ENCODE data around the gene SRCAP. TPM values are rescaled to one million over a fixed set of nuclear protein-coding genes. Genes with fewer than 3 reads are reported as not detected.

SRCAP gene
- polyA plus RNA-seq, 1 of the 3 experiments (the other 2 are of a cell fraction): 5.6 TPM

- 84% methylated on average over 8 of the region's 8 CpGs for WGBS (ENCODE audit: low lambda C conversion rate)
- Histone ChIP-seq H3K36me3 (replicated peaks in 1 of 2; ENCODE audit: control insufficient read depth in 1 of 2, insufficient read depth in 2 of 2, low read length in 1 of 2) (peaks cover 54 to 70% of the 10 kb centered on the region in 2 experiments), H3K9ac (no peak overlapping the region), H4K20me1 (ENCODE audit: insufficient read depth) (peaks cover 37% of the 10 kb centered on the region; the same call in 1 of the 2 replicates), H3K4me1 (ENCODE audit: control insufficient read depth in 1 of 2, insufficient read depth in 2 of 2, low read depth in 1 of 2, low read length in 1 of 2) (peaks cover 9 to 17% of the 10 kb centered on the region in 2 experiments; a peak in 2 of 4 replicates), H3K4me3 (ENCODE audit: low read depth in 2 of 2, low read length in 1 of 2) (no peak overlapping the region), H3F3A (replicated peaks; ENCODE audit: insufficient read depth) (no peaks in the 10 kb centered on the region), H3K4me2 (no peak overlapping the region; the same call in 1 of the 2 replicates), H3K27ac (ENCODE audit: low read depth in 2 of 2, low read length in 1 of 2) (no peak overlapping the region), H3K9me2 (no peaks in the 10 kb centered on the region), H3K27me3 (ENCODE audit: insufficient read depth) (no peaks in the 10 kb centered on the region), H2AFZ (ENCODE audit: low read depth) (no peak overlapping the region), H3K9me3 (no peaks in the 10 kb centered on the region), H3K79me2 (ENCODE audit: insufficient read depth) (peaks cover 49% of the 10 kb centered on the region)
- POLR2A ChIA-PET: no interaction called here
- no peak for DNase-seq
- TF ChIP-seq RXRA (IDR thresholded peaks at IDR 0.05; ENCODE audit: borderline replicate concordance, low read depth) (no peak), JUND (IDR thresholded peaks at IDR 0.05) (no peak), ZBTB33 (IDR thresholded peaks at IDR 0.05; ENCODE audit: borderline replicate concordance, low read depth) (no peak), FOSL2 (IDR thresholded peaks at IDR 0.05; ENCODE audit: borderline replicate concordance, low read depth) (no peak)
- TF ChIP-seq, protein P1, sequence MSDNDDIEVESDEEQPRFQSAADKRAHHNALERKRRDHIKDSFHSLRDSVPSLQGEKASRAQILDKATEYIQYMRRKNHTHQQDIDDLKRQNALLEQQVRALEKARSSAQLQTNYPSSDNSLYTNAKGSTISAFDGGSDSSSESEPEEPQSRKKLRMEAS (IDR thresholded peaks at IDR 0.05; ENCODE audit: low read depth): no peak
- CTCF ChIA-PET: interaction anchor here (1.1 kb wide), 1 partner anchor 31 kb away, joined by 5 read pairs; no protein-coding TSS in a partner anchor
These were observed 35.9 kb upstream of the SRCAP start for GRCh38 chr16:30663038-30663437.

DNA sequence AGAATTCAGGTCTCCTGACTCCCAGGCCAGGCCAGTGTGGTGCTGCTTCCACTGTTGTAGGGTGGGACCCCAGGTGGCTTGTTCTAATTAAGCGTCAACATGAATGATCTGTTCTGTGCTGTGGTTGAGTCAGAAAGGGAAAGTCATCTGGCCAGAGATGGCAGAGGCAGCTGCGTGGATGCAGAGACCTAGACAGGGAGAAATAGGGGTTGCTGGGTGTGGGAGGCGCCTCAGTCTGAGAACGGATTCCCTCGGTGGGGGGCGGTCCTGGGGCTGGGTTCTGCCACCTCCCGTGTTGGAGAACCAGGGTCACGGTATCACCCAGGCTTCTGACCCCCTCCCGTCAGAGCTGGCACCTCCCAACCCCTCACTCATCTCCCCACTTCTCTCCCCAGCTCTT is 35.2 kb upstream of the SRCAP start:
- peaks cover 37% of the 10 kb centered on the region; the same call in 1 of the 2 replicates for H4K20me1 ChIP-seq (ENCODE audit: insufficient read depth)
- no peak overlapping the region for H3K9ac ChIP-seq
- CTCF ChIA-PET: interaction anchor here (1.1 kb wide), 2 partner anchors 12 to 30 kb away, joined by 3 to 5 read pairs; no protein-coding TSS in a partner anchor
- H3K36me3 ChIP-seq (replicated peaks in 1 of 2; ENCODE audit: control insufficient read depth in 1 of 2, insufficient read depth in 2 of 2, low read length in 1 of 2): peaks cover 54 to 75% of the 10 kb centered on the region in 2 experiments
- no peaks in the 10 kb centered on the region for H3F3A ChIP-seq (replicated peaks; ENCODE audit: insufficient read depth)
- H2AFZ ChIP-seq (ENCODE audit: low read depth): no peak overlapping the region
- H3K9me3 ChIP-seq: no peaks in the 10 kb centered on the region
- TF ChIP-seq ELF1 (IDR thresholded peaks at IDR 0.05) (no peak), SMC3 (IDR thresholded peaks at IDR 0.05; ENCODE audit: low read depth, low read length) (no peak), GABPA (IDR thresholded peaks at IDR 0.05; ENCODE audit: low read depth) (no peak), USF2 (IDR thresholded peaks at IDR 0.05; ENCODE audit: borderline replicate concordance, low read depth, low read length) (no peak), YY1 (IDR thresholded peaks at IDR 0.05; ENCODE audit: low read depth) (no peak), TAF1 (IDR thresholded peaks at IDR 0.05; ENCODE audit: borderline replicate concordance, low read depth, low read length) (no peak), POLR2AphosphoS5 (IDR thresholded peaks at IDR 0.05; ENCODE audit: low read depth, low read length) (no peak), MEF2A (IDR thresholded peaks at IDR 0.05; ENCODE audit: borderline replicate concordance, low read depth) (no peak), SIN3A (IDR thresholded peaks at IDR 0.05; ENCODE audit: borderline replicate concordance, low read depth, low read length) (no peak), FOXM1 (IDR thresholded peaks at IDR 0.05; ENCODE audit: low read depth) (no peak), RAD21 (IDR thresholded peaks at IDR 0.05; ENCODE audit: low read length) (no peak), EZH2phosphoT487 (IDR thresholded peaks at IDR 0.05; ENCODE audit: borderline replicate concordance, low read depth) (no peak), FOXJ3 (CRISPR knock-in tag; IDR thresholded peaks at IDR 0.05) (no peak), JUND (IDR thresholded peaks at IDR 0.05) (no peak), CHD2 (IDR thresholded peaks at IDR 0.05; ENCODE audit: low read length, partially characterized antibody) (no peak), NRF1 (IDR thresholded peaks at IDR 0.05; ENCODE audit: low read depth, low read length) (no peak), RFX5 (IDR thresholded peaks at IDR 0.05; ENCODE audit: low read length) (no peak)
- TF ChIP-seq, protein P2, sequence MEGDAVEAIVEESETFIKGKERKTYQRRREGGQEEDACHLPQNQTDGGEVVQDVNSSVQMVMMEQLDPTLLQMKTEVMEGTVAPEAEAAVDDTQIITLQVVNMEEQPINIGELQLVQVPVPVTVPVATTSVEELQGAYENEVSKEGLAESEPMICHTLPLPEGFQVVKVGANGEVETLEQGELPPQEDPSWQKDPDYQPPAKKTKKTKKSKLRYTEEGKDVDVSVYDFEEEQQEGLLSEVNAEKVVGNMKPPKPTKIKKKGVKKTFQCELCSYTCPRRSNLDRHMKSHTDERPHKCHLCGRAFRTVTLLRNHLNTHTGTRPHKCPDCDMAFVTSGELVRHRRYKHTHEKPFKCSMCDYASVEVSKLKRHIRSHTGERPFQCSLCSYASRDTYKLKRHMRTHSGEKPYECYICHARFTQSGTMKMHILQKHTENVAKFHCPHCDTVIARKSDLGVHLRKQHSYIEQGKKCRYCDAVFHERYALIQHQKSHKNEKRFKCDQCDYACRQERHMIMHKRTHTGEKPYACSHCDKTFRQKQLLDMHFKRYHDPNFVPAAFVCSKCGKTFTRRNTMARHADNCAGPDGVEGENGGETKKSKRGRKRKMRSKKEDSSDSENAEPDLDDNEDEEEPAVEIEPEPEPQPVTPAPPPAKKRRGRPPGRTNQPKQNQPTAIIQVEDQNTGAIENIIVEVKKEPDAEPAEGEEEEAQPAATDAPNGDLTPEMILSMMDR (IDR thresholded peaks at IDR 0.05): no peak
- TF ChIP-seq, protein P3, sequence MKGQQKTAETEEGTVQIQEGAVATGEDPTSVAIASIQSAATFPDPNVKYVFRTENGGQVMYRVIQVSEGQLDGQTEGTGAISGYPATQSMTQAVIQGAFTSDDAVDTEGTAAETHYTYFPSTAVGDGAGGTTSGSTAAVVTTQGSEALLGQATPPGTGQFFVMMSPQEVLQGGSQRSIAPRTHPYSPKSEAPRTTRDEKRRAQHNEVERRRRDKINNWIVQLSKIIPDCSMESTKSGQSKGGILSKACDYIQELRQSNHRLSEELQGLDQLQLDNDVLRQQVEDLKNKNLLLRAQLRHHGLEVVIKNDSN (IDR thresholded peaks at IDR 0.05; ENCODE audit: borderline replicate concordance, low read depth): no peak
- no peak overlapping the region; a peak in 1 of 4 replicates for H3K27ac ChIP-seq (ENCODE audit: low read depth in 2 of 2, low read length in 1 of 2)
- H3K79me2 ChIP-seq (ENCODE audit: insufficient read depth): peaks cover 49% of the 10 kb centered on the region
- no peak overlapping the region for H3K4me3 ChIP-seq (ENCODE audit: low read depth in 2 of 2, low read length in 1 of 2)
- peaks cover 9 to 17% of the 10 kb centered on the region in 2 experiments; a peak in 2 of 4 replicates for H3K4me1 ChIP-seq (ENCODE audit: control insufficient read depth in 1 of 2, insufficient read depth in 2 of 2, low read depth in 1 of 2, low read length in 1 of 2)
- H3K9me2 ChIP-seq: no peaks in the 10 kb centered on the region
- WGBS (ENCODE audit: low lambda C conversion rate): 85% methylated on average over 9 of the region's 9 CpGs
- DNase-seq: no peak
- POLR2A ChIA-PET: no interaction called here
- no peak overlapping the region; the same call in 1 of the 2 replicates for H3K4me2 ChIP-seq
- H3K27me3 ChIP-seq (ENCODE audit: insufficient read depth): no peaks in the 10 kb centered on the region
